Fibroblast of pulmonary artery (primary cell): ENCODE results near the gene LGALS12.

ENCODE experiments used
- DNase-seq: peaks from one replicate; pipeline ENCODE4 v3.0.0-alpha.2; 2010; ENCODE audit warnings: low read depth
- H3K4me3 ChIP-seq: replicated peaks from 2 replicates; pipeline ENCODE4 v1.5.1; 2011; ENCODE audit warnings: low read depth, mild to moderate bottlenecking, control low read depth, low read length, moderate library complexity
- TF ChIP-seq, protein P1 (sequence below): IDR thresholded peaks from 2 replicates; pipeline ENCODE4 v1.5.1; 2011; ENCODE audit warnings: mild to moderate bottlenecking, control low read depth, low read length, inconsistent platforms; ENCODE audit errors: missing control alignments

The LGALS12 gene

GRCh38 chr11:63478896-63479295, 27.0 kb upstream of the LGALS12 start:
- TF ChIP-seq, protein P1, sequence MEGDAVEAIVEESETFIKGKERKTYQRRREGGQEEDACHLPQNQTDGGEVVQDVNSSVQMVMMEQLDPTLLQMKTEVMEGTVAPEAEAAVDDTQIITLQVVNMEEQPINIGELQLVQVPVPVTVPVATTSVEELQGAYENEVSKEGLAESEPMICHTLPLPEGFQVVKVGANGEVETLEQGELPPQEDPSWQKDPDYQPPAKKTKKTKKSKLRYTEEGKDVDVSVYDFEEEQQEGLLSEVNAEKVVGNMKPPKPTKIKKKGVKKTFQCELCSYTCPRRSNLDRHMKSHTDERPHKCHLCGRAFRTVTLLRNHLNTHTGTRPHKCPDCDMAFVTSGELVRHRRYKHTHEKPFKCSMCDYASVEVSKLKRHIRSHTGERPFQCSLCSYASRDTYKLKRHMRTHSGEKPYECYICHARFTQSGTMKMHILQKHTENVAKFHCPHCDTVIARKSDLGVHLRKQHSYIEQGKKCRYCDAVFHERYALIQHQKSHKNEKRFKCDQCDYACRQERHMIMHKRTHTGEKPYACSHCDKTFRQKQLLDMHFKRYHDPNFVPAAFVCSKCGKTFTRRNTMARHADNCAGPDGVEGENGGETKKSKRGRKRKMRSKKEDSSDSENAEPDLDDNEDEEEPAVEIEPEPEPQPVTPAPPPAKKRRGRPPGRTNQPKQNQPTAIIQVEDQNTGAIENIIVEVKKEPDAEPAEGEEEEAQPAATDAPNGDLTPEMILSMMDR = peak; percentile 98
- DNase-seq = peak; percentile 87
- no peak overlapping the region for H3K4me3 ChIP-seq

- no peak for DNase-seq
- H3K4me3 ChIP-seq = no peak overlapping the region
- TF ChIP-seq, protein P1 = no peak
These were observed 25.8 kb upstream of the LGALS12 start for GRCh38 chr11:63480039-63480438.

DNA sequence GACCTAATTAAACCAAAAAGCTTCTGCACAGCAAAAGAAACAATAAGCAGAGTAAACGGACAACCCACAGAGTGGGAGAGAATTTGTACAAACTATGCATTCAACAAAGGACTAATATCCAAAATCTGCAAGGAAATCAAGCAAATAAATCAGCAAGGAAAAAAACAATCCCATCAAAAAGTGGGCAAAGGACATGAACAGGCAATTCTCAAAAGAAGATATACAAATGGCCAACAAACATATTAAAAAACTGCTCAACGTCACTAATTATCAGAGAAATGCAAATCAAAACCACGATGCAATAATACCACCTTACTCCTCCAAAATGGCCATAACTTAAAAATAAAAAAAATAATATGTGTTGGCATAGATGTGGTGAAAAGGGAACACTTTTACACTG, 20.1 kb upstream of the LGALS12 start:
- no peak for DNase-seq
- no peak overlapping the region for H3K4me3 ChIP-seq
- TF ChIP-seq, protein P1 = no peak

- DNase-seq = no peak
- H3K4me3 ChIP-seq = no peak overlapping the region
- TF ChIP-seq, protein P1 = no peak
These were observed 17.1 kb upstream of the LGALS12 start for GRCh38 chr11:63488789-63489188.

DNA sequence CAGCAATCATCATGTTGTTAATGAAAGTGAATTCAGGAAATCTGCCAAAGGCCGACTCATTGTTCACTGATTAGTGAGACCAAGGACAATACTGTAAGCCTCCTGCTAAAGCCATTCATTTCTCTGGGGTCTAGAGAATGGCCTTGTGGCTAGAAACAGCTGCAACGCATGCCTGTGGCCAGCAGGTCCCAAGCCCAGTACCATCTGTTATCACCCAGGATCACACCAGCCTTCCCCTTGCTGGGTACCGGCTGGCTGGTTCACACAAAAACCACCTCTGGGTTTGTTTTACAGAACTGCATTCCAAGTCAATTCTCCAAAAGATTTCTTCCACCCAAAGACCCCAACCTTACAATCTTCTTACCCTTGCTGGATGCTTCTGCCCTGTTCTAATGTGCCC, 16.0 kb upstream of the LGALS12 start:
- TF ChIP-seq, protein P1 = peak; percentile 8
- DNase-seq = peak; percentile 48
- no peak overlapping the region for H3K4me3 ChIP-seq

DNA sequence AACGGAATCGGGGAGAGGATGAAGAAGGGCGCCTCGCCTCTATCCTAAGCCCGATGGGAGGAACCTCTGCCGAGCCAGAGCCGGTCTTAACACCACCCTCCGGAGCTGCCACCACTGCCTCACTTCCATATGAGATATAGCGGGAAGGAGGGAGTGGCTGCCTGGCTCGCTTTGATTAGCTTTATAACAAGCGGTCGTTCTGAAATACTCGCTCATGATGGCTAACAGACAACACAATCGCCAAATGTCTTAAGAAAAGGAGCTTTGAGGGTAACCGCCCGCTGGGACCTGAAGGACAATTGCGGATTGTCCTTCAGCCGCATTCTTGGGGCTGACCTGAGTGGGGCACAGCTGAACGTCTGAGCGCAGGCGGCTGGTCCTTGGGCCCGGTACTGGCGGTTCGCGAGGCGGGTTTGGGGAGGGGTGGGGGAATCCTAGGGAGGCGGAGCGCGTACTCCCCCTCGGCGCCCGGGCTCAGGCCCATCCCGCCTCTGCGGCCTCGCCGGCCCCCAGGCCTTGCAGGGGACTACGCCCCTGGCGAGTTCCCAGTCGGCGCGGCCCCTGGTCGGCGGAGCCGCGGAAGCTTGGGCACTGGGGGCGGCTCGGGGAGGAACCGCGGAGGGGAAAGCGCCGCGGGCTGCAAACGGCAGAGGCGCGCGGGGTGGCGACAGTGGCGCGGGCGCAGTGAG, 15.2 kb upstream of the LGALS12 start, which contains the start of gene PLAAT5:
Gene PLAAT5 (minus strand): TSS at position 617 of the 689 bp plus-strand sequence. CDS start 133 bp downstream, at position 484.
- DNase-seq = no peak
- H3K4me3 ChIP-seq = peak within 1 kb of the TSS; percentile 49
- TF ChIP-seq, protein P1 = no peak

- no peak for DNase-seq
- H3K4me3 ChIP-seq = peak overlapping the region; percentile 49
- TF ChIP-seq, protein P1 = no peak
These were observed 14.7 kb upstream of the LGALS12 start for GRCh38 chr11:63491240-63491587.
